Thyroid gland (tissue), 4 donors: ENCODE data around the gene CPNE2. TPM values are rescaled to one million over a fixed set of nuclear protein-coding genes. Genes with fewer than 3 reads are reported as not detected.

Source experiments
- DNase-seq, 2 donors: peaks; one replicate each; pipeline ENCODE4 v3.0.0-alpha.2; 2019
- H3K27ac ChIP-seq, 3 donors: fragments of 200-600 bp; sonication (generic); 1 replicate in 2 of 3; 2 replicates in 1 of 3; pipeline ENCODE4 v1.5.1; 2016 to 2019; ENCODE audit warnings: mild to moderate bottlenecking in 1 of 3, moderate library complexity in 1 of 3
- H3K27me3 ChIP-seq: fragments of 200-600 bp; sonication (generic); one replicate; pipeline ENCODE4 v1.5.1; 2019
- H3K36me3 ChIP-seq, 2 donors: fragments of 200-600 bp; sonication (generic); one replicate each; pipeline ENCODE4 v1.5.1; 2016 to 2019
- H3K4me1 ChIP-seq, 2 donors: fragments of 200-600 bp; sonication (generic); one replicate each; pipeline ENCODE4 v1.5.1; 2017 to 2019
- H3K4me3 ChIP-seq, 3 donors: fragments of 200-600 bp; sonication (generic); replicated peaks in 1 of 3; 1 replicate in 2 of 3; 2 replicates in 1 of 3; pipeline ENCODE4 v1.5.1; 2016; ENCODE audit warnings: mild to moderate bottlenecking in 1 of 3
- H3K9me3 ChIP-seq: fragments of 200-600 bp; sonication (generic); one replicate; pipeline ENCODE4 v1.5.1; 2017
- CTCF ChIP-seq, 6 experiments: fragments of 200-600 bp in 3 of 6; fragments of 450-650 bp in 3 of 6; sonication (generic) in 3 of 6; IDR thresholded peaks; one replicate each; pipeline ENCODE4 v1.5.1; 2016 to 2019; ENCODE audit warnings: antibody characterized with exemption in 6 of 6, mild to moderate bottlenecking in 2 of 6, inconsistent platforms in 1 of 6, moderate library complexity in 1 of 6
- POLR2A ChIP-seq, 2 donors: fragments of 450-650 bp; IDR thresholded peaks; one replicate each; pipeline ENCODE4 v1.6.1; 2017; ENCODE audit warnings: antibody characterized with exemption in 2 of 2, mild to moderate bottlenecking in 2 of 2, moderate library complexity in 1 of 2
- WGBS, 2 donors: methylation state at CpG; one replicate each; pipeline ENCODE4 v1.1.5; 2017; 5-methylcytosine and 5-hydroxymethylcytosine counted together
- intact Hi-C: fragments of 100-400 bp; cut with DNase I; formaldehyde crosslinking; loops from one replicate; pipeline ENCODE4 v1.15.1; 2023
- total RNA-seq, 4 donors: library from RNA; depleted of rRNA; stranded (reverse); fragments of >200 nt; gene quantifications; one replicate each; pipeline ENCODE4 v1.2.3, GENCODE V29; 2016

Gene CPNE2
- total RNA-seq, 4 donors from 2014 or later, result 26.6 to 33.3 (median 29.2) TPM

GRCh38 chr16:57148481-57148880 is 56.1 kb downstream of the CPNE2 start:
- Histone ChIP-seq H3K4me3 (no peak overlapping the region), H3K27me3 (no peaks in the 10 kb centered on the region), H3K36me3 (peaks cover 4 to 6% of the 10 kb centered on the region in 2 donors), H3K4me1 (peaks cover 36 to 75% of the 10 kb centered on the region in 2 donors), H3K9me3 (no peaks in the 10 kb centered on the region), H3K27ac (peak overlapping the region in 2 of 3 donors; percentile 10 to 49)
- TF ChIP-seq POLR2A (IDR thresholded peaks at IDR 0.05), result no peak
- no peak for TF ChIP-seq CTCF (IDR thresholded peaks at IDR 0.05)
- 90 to 94% methylated on average over 6 of the region's 6 CpGs for WGBS, 2 donors
- intact Hi-C loops, result no loop called here
- no peak for DNase-seq

- peaks cover 36 to 70% of the 10 kb centered on the region in 2 donors for H3K4me1 ChIP-seq
- no peak overlapping the region for H3K4me3 ChIP-seq
- 72 to 76% methylated on average over 2 to 5 of the region's 10 CpGs for WGBS, 2 donors
- H3K27me3 ChIP-seq, result no peaks in the 10 kb centered on the region
- TF ChIP-seq POLR2A (IDR thresholded peaks at IDR 0.05), result no peak
- no peak for TF ChIP-seq CTCF (IDR thresholded peaks at IDR 0.05)
- peaks cover 14% of the 10 kb centered on the region in 2 donors for H3K36me3 ChIP-seq
- peak overlapping the region in 2 of 3 donors; percentile 63 to 71 for H3K27ac ChIP-seq
- no peak for DNase-seq
- H3K9me3 ChIP-seq, result no peaks in the 10 kb centered on the region
- intact Hi-C loops, result no loop called here
These were observed 57.0 kb downstream of the CPNE2 start for GRCh38 chr16:57149391-57149790.

GRCh38 chr16:57150682-57151330 is 58.4 kb downstream of the CPNE2 start:
- Histone ChIP-seq H3K36me3 (peaks cover 15 to 17% of the 10 kb centered on the region in 2 donors), H3K4me1 (peaks cover 36 to 67% of the 10 kb centered on the region in 2 donors), H3K9me3 (no peaks in the 10 kb centered on the region), H3K27ac (peak overlapping the region; percentile 19 to 88 (median 63)), H3K27me3 (no peaks in the 10 kb centered on the region), H3K4me3 (no peak overlapping the region)
- DNase-seq, result peak; percentile 63 to 85
- intact Hi-C loops, result no loop called here
- WGBS, 2 donors, result 76 to 77% methylated on average over 9 of the region's 9 CpGs
- TF ChIP-seq CTCF (IDR thresholded peaks at IDR 0.05) (peak in 3 of 6 experiments; percentile 22 to 25 (median 23)), POLR2A (IDR thresholded peaks at IDR 0.05) (no peak)

- Histone ChIP-seq H3K4me3 (no peak overlapping the region), H3K4me1 (peaks cover 36 to 63% of the 10 kb centered on the region in 2 donors), H3K27ac (peak overlapping the region; percentile 19 to 88 (median 63)), H3K27me3 (no peaks in the 10 kb centered on the region), H3K36me3 (peaks cover 15 to 17% of the 10 kb centered on the region in 2 donors), H3K9me3 (no peaks in the 10 kb centered on the region)
- no peak for DNase-seq
- WGBS, 2 donors, result 85 to 86% methylated on average over 2 of the region's 2 CpGs
- no peak for TF ChIP-seq CTCF (IDR thresholded peaks at IDR 0.05)
- TF ChIP-seq POLR2A (IDR thresholded peaks at IDR 0.05), result no peak
- intact Hi-C loops, result no loop called here
These were observed 59.0 kb downstream of the CPNE2 start for GRCh38 chr16:57151369-57151768.
